ENCODE data around the gene TFAM.

TFAM gene

GRCh38 chr10:58384999-58385783 lies at the start of gene TFAM:
Gene TFAM, plus strand, starts transcription at chr10:58385410. Its CDS starts 138 bp downstream, at chr10:58385548.
- TF ChIP-seq CTCF (IDR thresholded peaks at IDR 0.05) (peak; percentile 86), ZFX (IDR thresholded peaks at IDR 0.05; ENCODE audit: borderline replicate concordance) (no peak)
- peak within 1 kb of the TSS; percentile 81 for H3K27ac ChIP-seq

- TF ChIP-seq CTCF (IDR thresholded peaks at IDR 0.05) = no peak
- TF ChIP-seq ZFX (IDR thresholded peaks at IDR 0.05; ENCODE audit: borderline replicate concordance) = no peak
- no peak overlapping the region for H3K27ac ChIP-seq
Measured at GRCh38 chr10:58336242-58336641, 49.0 kb upstream of the TFAM start.

- H3K27ac ChIP-seq = no peak overlapping the region
- TF ChIP-seq ZFX (IDR thresholded peaks at IDR 0.05; ENCODE audit: borderline replicate concordance) (no peak), CTCF (IDR thresholded peaks at IDR 0.05) (no peak)
Measured at GRCh38 chr10:58341422-58341821, 43.8 kb upstream of the TFAM start.

- no peak overlapping the region for H3K27ac ChIP-seq
- TF ChIP-seq CTCF (IDR thresholded peaks at IDR 0.05) = no peak
- TF ChIP-seq ZFX (IDR thresholded peaks at IDR 0.05; ENCODE audit: borderline replicate concordance) = no peak
Measured at GRCh38 chr10:58341947-58342346, 43.3 kb upstream of the TFAM start.

GRCh38 chr10:58347967-58348366 lies 37.2 kb upstream of the TFAM start:
- no peak for TF ChIP-seq ZFX (IDR thresholded peaks at IDR 0.05; ENCODE audit: borderline replicate concordance)
- no peak for TF ChIP-seq CTCF (IDR thresholded peaks at IDR 0.05)
- no peak overlapping the region for H3K27ac ChIP-seq

- TF ChIP-seq ZFX (IDR thresholded peaks at IDR 0.05; ENCODE audit: borderline replicate concordance) = no peak
- no peak for TF ChIP-seq CTCF (IDR thresholded peaks at IDR 0.05)
- no peak overlapping the region for H3K27ac ChIP-seq
Measured at GRCh38 chr10:58348571-58349033, 36.6 kb upstream of the TFAM start.

GRCh38 chr10:58350023-58350422 lies 35.2 kb upstream of the TFAM start:
- H3K27ac ChIP-seq = no peak overlapping the region
- TF ChIP-seq CTCF (IDR thresholded peaks at IDR 0.05) = no peak
- no peak for TF ChIP-seq ZFX (IDR thresholded peaks at IDR 0.05; ENCODE audit: borderline replicate concordance)

Measured in 22Rv1 (cell line).